ENCODE results near the gene HIBADH. TPM values are rescaled to one million over a fixed set of nuclear protein-coding genes. Genes with fewer than 3 reads are reported as not detected.

Gene HIBADH
- 39.1 TPM for total RNA-seq

GRCh38 chr7:27662490-27663205, at the start of gene HIBADH:
Gene HIBADH (minus strand): TSS chr7:27662883. CDS start chr7:27662788, 95 bp downstream.
- Histone ChIP-seq H3K9me3 (ENCODE audit: control insufficient read depth in 3 of 3, low read length in 3 of 3) (no peaks in the 10 kb centered on the region), H3K9ac (ENCODE audit: low read depth in 1 of 3, low read length in 3 of 3) (peak within 1 kb of the TSS; percentile 96 to 97 (median 97)), H3K27ac (ENCODE audit: low read depth, low read length) (peak within 1 kb of the TSS; percentile 95), H3K4me3 (ENCODE audit: low read length in 3 of 3) (peak within 1 kb of the TSS; percentile 80 to 85 (median 84)), H3K36me3 (ENCODE audit: control insufficient read depth in 3 of 3, insufficient read depth in 3 of 3, low read length in 3 of 3) (peaks cover 0 to 3% (median 0%) of the 10 kb centered on the region in 3 donors), H3K27me3 (ENCODE audit: control insufficient read depth in 3 of 3, insufficient read depth in 3 of 3, low read length in 3 of 3) (no peaks in the 10 kb centered on the region), H3K4me1 (ENCODE audit: control insufficient read depth in 3 of 3, insufficient read depth in 3 of 3, low read length in 3 of 3) (peaks cover 4 to 8% (median 6%) of the 10 kb centered on the region in 3 donors)

- Histone ChIP-seq H3K9me3 (ENCODE audit: control insufficient read depth in 3 of 3, low read length in 3 of 3) (no peaks in the 10 kb centered on the region), H3K27ac (ENCODE audit: low read depth, low read length) (no peak overlapping the region), H3K27me3 (ENCODE audit: control insufficient read depth in 3 of 3, insufficient read depth in 3 of 3, low read length in 3 of 3) (no peaks in the 10 kb centered on the region), H3K36me3 (ENCODE audit: control insufficient read depth in 3 of 3, insufficient read depth in 3 of 3, low read length in 3 of 3) (no peaks in the 10 kb centered on the region), H3K4me1 (ENCODE audit: control insufficient read depth in 3 of 3, insufficient read depth in 3 of 3, low read length in 3 of 3) (peaks cover 0 to 8% (median 0%) of the 10 kb centered on the region in 3 donors), H3K9ac (ENCODE audit: low read depth in 1 of 3, low read length in 3 of 3) (no peak overlapping the region), H3K4me3 (ENCODE audit: low read length in 3 of 3) (no peak overlapping the region)
Observed at GRCh38 chr7:27712217-27712616, 49.5 kb upstream of the HIBADH start.

DNA sequence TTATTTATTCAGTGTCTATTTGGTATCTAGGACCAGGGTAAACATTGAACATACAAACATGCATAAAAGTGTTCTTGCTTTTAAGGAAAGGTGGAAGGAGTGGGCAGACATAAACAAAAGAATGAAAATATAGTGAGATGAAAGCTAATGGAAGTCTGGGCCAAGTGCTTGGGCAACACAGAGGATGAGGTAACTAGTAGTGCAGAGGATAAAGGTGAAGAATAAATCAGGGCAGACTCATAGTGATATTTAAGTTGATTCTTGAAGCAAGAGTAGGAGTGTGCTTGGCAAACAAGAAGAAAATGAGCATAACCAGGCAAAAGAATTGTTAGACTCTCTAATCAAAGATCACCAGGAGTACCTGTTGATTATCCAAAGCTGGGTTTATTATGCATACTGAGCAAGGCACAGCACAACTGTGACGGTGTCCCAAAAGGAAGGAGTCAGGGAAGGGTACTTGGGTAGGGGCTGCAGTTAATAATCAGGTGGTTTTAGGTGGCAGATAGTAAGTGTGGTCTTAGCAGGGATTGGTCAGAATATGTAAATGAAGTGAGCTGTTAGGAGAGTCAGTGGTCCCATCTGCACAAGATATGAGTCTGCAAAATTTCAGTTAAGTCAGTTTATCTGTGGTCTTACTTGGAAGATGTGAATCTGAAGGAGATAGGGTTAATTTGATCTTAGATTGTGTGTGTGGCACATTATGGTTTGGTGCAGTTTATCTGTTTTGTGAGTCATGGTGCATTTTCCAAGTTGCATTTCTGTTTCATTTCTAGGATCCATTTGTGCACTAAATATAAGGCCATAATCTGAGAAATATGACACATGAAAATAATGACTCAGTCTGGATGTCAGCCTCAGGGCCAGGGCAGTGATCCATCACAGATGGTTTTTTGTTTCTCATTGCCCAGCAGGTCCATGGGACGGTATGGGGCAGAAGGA, 46.7 kb upstream of the HIBADH start:
- Histone ChIP-seq H3K27ac (ENCODE audit: low read depth, low read length) (no peak overlapping the region), H3K4me1 (ENCODE audit: control insufficient read depth in 3 of 3, insufficient read depth in 3 of 3, low read length in 3 of 3) (peaks cover 0 to 8% (median 0%) of the 10 kb centered on the region in 3 donors), H3K36me3 (ENCODE audit: control insufficient read depth in 3 of 3, insufficient read depth in 3 of 3, low read length in 3 of 3) (no peaks in the 10 kb centered on the region), H3K4me3 (ENCODE audit: low read length in 3 of 3) (no peak overlapping the region), H3K9ac (ENCODE audit: low read depth in 1 of 3, low read length in 3 of 3) (no peak overlapping the region), H3K9me3 (ENCODE audit: control insufficient read depth in 3 of 3, low read length in 3 of 3) (no peaks in the 10 kb centered on the region), H3K27me3 (ENCODE audit: control insufficient read depth in 3 of 3, insufficient read depth in 3 of 3, low read length in 3 of 3) (no peaks in the 10 kb centered on the region)

DNA sequence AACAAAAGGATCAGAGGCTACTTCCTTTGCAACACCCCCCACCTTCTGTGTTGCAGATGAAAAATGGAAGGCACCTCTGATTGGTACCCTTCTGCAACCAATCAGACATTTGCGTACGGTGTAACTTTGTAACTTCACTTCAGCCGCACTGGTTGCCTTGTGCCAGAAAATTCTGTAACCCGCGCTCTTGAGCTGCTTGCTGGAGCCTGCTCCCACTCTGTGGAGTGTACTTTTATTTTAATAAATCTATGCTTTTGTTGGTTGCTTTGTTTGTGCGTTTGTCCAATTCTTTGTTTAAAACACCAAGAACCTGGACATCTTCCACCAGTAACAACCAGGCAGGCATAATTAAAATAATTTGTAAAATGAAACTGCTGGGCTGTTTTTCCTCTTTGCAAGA, 45.8 kb upstream of the HIBADH start:
- H3K9me3 ChIP-seq (ENCODE audit: control insufficient read depth in 3 of 3, low read length in 3 of 3), result no peaks in the 10 kb centered on the region
- H3K4me3 ChIP-seq (ENCODE audit: low read length in 3 of 3), result no peak overlapping the region

DNA sequence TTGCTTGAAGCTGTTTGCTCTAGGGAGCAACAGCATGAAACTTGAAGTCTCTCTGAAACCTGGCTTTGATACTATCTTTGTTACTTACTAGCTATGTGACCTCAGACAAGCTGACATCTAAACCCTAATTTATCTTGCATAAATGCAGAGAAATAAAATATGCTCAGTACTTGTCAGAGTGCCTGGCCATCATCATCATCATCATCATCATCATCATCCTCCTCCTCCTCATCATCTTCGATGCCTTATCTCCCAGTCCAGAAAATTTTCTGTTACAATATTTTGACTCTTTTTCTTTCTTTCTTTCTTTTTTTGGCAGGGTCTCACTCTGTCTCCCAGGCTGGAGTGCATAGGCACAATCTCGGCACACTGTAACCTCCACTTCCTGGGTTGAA, 42.5 kb upstream of the HIBADH start:
- Histone ChIP-seq H3K4me1 (ENCODE audit: control insufficient read depth in 3 of 3, insufficient read depth in 3 of 3, low read length in 3 of 3) (peaks cover 0 to 8% (median 0%) of the 10 kb centered on the region in 3 donors), H3K27me3 (ENCODE audit: control insufficient read depth in 3 of 3, insufficient read depth in 3 of 3, low read length in 3 of 3) (no peaks in the 10 kb centered on the region), H3K27ac (ENCODE audit: low read depth, low read length) (no peak overlapping the region), H3K9ac (ENCODE audit: low read depth in 1 of 3, low read length in 3 of 3) (no peak overlapping the region), H3K4me3 (ENCODE audit: low read length in 3 of 3) (no peak overlapping the region), H3K9me3 (ENCODE audit: control insufficient read depth in 3 of 3, low read length in 3 of 3) (no peaks in the 10 kb centered on the region), H3K36me3 (ENCODE audit: control insufficient read depth in 3 of 3, insufficient read depth in 3 of 3, low read length in 3 of 3) (no peaks in the 10 kb centered on the region)

More for the DNA sequence above, 45.8 kb upstream of the HIBADH start:
- no peak overlapping the region for H3K9ac ChIP-seq (ENCODE audit: low read depth in 1 of 3, low read length in 3 of 3)
- peaks cover 0 to 8% (median 0%) of the 10 kb centered on the region in 3 donors for H3K4me1 ChIP-seq (ENCODE audit: control insufficient read depth in 3 of 3, insufficient read depth in 3 of 3, low read length in 3 of 3)
- no peaks in the 10 kb centered on the region for H3K36me3 ChIP-seq (ENCODE audit: control insufficient read depth in 3 of 3, insufficient read depth in 3 of 3, low read length in 3 of 3)
- no peaks in the 10 kb centered on the region for H3K27me3 ChIP-seq (ENCODE audit: control insufficient read depth in 3 of 3, insufficient read depth in 3 of 3, low read length in 3 of 3)
- no peak overlapping the region for H3K27ac ChIP-seq (ENCODE audit: low read depth, low read length)

DNA sequence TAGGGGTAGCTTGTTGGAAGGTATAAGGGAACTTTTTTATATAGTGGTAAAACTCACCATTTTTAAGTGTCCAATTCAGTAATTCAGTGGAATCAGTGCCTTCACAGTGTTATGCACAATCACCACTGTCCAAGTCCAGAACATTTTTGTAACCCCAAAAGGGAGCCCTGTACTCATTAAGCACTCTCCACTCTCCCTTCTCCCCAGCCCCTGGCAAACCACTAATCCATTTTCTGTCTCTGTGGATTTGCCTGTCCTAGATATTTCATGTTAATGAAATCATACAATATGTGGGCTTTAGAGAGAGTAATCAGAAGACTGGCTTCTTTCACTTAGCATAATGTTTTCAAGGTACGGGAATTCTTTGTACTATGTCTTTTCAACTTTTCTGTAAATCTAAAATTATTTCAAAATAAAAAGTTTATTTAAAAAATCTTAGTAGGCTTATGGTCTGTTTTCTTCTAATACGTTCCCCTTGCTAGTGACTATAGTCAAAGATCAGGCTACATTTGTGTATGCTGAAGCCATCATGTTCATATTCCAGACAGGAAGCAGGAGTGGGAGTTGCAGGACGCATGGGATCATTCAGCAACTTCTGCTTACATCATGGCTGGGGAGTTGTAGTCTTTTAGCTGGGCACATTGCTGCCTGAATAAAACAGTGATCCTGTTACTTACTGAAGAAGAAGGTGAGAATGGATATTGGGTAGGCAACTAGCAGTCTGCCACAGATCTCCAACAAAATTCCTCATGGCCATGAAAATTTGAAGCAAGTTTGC, 41.9 kb upstream of the HIBADH start:
- no peaks in the 10 kb centered on the region for H3K36me3 ChIP-seq (ENCODE audit: control insufficient read depth in 3 of 3, insufficient read depth in 3 of 3, low read length in 3 of 3)
- no peaks in the 10 kb centered on the region for H3K27me3 ChIP-seq (ENCODE audit: control insufficient read depth in 3 of 3, insufficient read depth in 3 of 3, low read length in 3 of 3)
- H3K27ac ChIP-seq (ENCODE audit: low read depth, low read length), result no peak overlapping the region
- no peaks in the 10 kb centered on the region for H3K9me3 ChIP-seq (ENCODE audit: control insufficient read depth in 3 of 3, low read length in 3 of 3)
- peaks cover 0 to 4% (median 0%) of the 10 kb centered on the region in 3 donors for H3K4me1 ChIP-seq (ENCODE audit: control insufficient read depth in 3 of 3, insufficient read depth in 3 of 3, low read length in 3 of 3)
- H3K9ac ChIP-seq (ENCODE audit: low read depth in 1 of 3, low read length in 3 of 3), result no peak overlapping the region
- no peak overlapping the region for H3K4me3 ChIP-seq (ENCODE audit: low read length in 3 of 3)

DNA sequence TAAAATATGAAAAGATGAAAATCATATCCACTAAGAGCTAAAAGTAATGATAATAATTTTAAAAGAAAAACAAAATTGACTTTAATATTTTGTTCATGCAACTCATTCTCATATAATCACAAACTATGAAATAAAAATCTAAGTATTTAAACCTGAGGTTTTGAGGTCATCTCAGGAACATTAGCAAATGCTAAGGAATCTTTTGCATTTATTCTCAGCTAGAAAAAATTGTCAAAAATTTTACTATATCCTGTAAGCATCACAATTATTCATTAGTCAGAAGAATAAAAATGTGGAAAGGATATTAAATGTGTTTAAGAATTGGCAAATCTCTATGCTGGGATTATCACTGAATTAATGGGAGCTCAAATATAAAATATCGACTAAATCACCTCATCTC, 40.5 kb upstream of the HIBADH start:
- Histone ChIP-seq H3K9me3 (ENCODE audit: control insufficient read depth in 3 of 3, low read length in 3 of 3) (no peaks in the 10 kb centered on the region), H3K4me1 (ENCODE audit: control insufficient read depth in 3 of 3, insufficient read depth in 3 of 3, low read length in 3 of 3) (no peaks in the 10 kb centered on the region), H3K27ac (ENCODE audit: low read depth, low read length) (no peak overlapping the region), H3K36me3 (ENCODE audit: control insufficient read depth in 3 of 3, insufficient read depth in 3 of 3, low read length in 3 of 3) (no peaks in the 10 kb centered on the region), H3K9ac (ENCODE audit: low read depth in 1 of 3, low read length in 3 of 3) (no peak overlapping the region), H3K4me3 (ENCODE audit: low read length in 3 of 3) (no peak overlapping the region), H3K27me3 (ENCODE audit: control insufficient read depth in 3 of 3, insufficient read depth in 3 of 3, low read length in 3 of 3) (no peaks in the 10 kb centered on the region)

- Histone ChIP-seq H3K4me3 (ENCODE audit: low read length in 3 of 3) (no peak overlapping the region), H3K9ac (ENCODE audit: low read depth in 1 of 3, low read length in 3 of 3) (no peak overlapping the region), H3K27me3 (ENCODE audit: control insufficient read depth in 3 of 3, insufficient read depth in 3 of 3, low read length in 3 of 3) (no peaks in the 10 kb centered on the region), H3K27ac (ENCODE audit: low read depth, low read length) (no peak overlapping the region), H3K36me3 (ENCODE audit: control insufficient read depth in 3 of 3, insufficient read depth in 3 of 3, low read length in 3 of 3) (no peaks in the 10 kb centered on the region), H3K9me3 (ENCODE audit: control insufficient read depth in 3 of 3, low read length in 3 of 3) (no peaks in the 10 kb centered on the region), H3K4me1 (ENCODE audit: control insufficient read depth in 3 of 3, insufficient read depth in 3 of 3, low read length in 3 of 3) (no peaks in the 10 kb centered on the region)
Observed at GRCh38 chr7:27700501-27700900, 37.8 kb upstream of the HIBADH start.

- H3K9me3 ChIP-seq (ENCODE audit: control insufficient read depth in 3 of 3, low read length in 3 of 3), result no peaks in the 10 kb centered on the region
- no peaks in the 10 kb centered on the region for H3K27me3 ChIP-seq (ENCODE audit: control insufficient read depth in 3 of 3, insufficient read depth in 3 of 3, low read length in 3 of 3)
- no peak overlapping the region for H3K27ac ChIP-seq (ENCODE audit: low read depth, low read length)
- no peak overlapping the region for H3K4me3 ChIP-seq (ENCODE audit: low read length in 3 of 3)
- H3K9ac ChIP-seq (ENCODE audit: low read depth in 1 of 3, low read length in 3 of 3), result no peak overlapping the region
- no peaks in the 10 kb centered on the region for H3K4me1 ChIP-seq (ENCODE audit: control insufficient read depth in 3 of 3, insufficient read depth in 3 of 3, low read length in 3 of 3)
- H3K36me3 ChIP-seq (ENCODE audit: control insufficient read depth in 3 of 3, insufficient read depth in 3 of 3, low read length in 3 of 3), result no peaks in the 10 kb centered on the region
Observed at GRCh38 chr7:27699751-27700150, 37.1 kb upstream of the HIBADH start.

All from skeletal muscle tissue (tissue), 4 donors.